ENCODE data around the gene RHBDF2. TPM values are rescaled to one million over a fixed set of nuclear protein-coding genes. Genes with fewer than 3 reads are reported as not detected.
A peak's percentile ranks its signal among the peaks of the same experiment; 100 is the strongest.
"Not testable (repeated sequence)": the region's sequence is repeated elsewhere in the genome, so short reads cannot be mapped to it uniquely, and the experiment has no call there.

RHBDF2 gene
- total RNA-seq, 4 donors from 2014 or later = 27.0 to 38.5 (median 33.7) TPM

DNA sequence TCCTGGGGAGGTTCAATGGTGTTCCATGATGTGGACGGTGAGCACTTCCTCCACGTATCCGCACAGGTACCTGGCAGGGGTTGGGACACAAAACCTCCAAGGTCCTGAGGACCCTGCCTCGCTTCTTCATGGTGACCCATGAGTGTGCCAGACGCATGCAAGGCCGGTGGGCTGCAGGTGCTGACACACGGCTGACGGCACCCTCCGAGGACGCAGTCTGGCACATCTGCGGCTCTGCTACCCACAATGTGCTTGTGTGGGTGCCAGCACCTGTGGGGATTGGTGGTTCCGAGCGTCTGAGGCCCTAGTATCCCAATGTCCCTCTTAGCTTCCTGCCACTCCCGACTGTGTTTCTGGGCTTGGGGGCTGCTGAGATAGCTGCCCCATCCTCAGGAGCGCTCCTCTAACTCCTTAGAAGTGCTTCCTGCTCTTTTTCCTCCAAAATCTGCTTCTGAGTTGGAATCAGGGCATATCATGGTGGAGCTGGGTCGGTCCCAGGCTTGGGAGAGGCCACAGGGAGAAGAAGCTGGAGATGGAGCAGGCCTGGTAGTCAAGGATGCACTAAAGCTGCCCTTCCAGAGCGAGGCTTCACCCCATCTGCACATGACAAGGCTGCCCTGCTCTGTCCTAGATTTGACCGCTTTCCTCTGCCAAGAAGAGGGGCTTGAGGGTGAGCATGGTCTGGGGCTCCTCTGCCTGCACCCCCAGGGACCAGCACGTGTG is 34.7 kb upstream of the RHBDF2 start:
- Histone ChIP-seq H3K4me1 (peaks cover 19 to 77% (median 27%) of the 10 kb centered on the region in 3 donors), H3K4me3 (peak overlapping the region in 1 of 4 donors; percentile 67), H3K9me3 (no peaks in the 10 kb centered on the region), H3K36me3 (no peaks in the 10 kb centered on the region), H3K27me3 (peaks cover 0 to 47% (median 3%) of the 10 kb centered on the region in 4 donors), H3K27ac (peak overlapping the region; percentile 32 to 87 (median 70))
- intact Hi-C loops (cut with DNase I) = no loop called here
- DNase-seq = no peak
- TF ChIP-seq CTCF (IDR thresholded peaks at IDR 0.05) (no peak), POLR2A (IDR thresholded peaks at IDR 0.05) (no peak)
- 72 to 87% methylated on average over 5 to 8 of the region's 19 CpGs for WGBS, 2 donors

GRCh38 chr17:76534831-76535732 is 33.9 kb upstream of the RHBDF2 start:
- no peak for DNase-seq
- 69 to 90% methylated on average over 2 of the region's 7 CpGs for WGBS, 2 donors
- H3K4me1 ChIP-seq = peaks cover 22 to 77% (median 28%) of the 10 kb centered on the region in 3 donors
- H3K27me3 ChIP-seq = peaks cover 0 to 44% (median 3%) of the 10 kb centered on the region in 4 donors
- intact Hi-C loops (cut with DNase I) = no loop called here
- H3K4me3 ChIP-seq = no peak overlapping the region
- peak overlapping the region; percentile 10 to 57 (median 32) for H3K27ac ChIP-seq
- no peaks in the 10 kb centered on the region for H3K36me3 ChIP-seq
- no peak for TF ChIP-seq POLR2A (IDR thresholded peaks at IDR 0.05)
- TF ChIP-seq CTCF (IDR thresholded peaks at IDR 0.05) = no peak
- no peaks in the 10 kb centered on the region for H3K9me3 ChIP-seq

- H3K27me3 ChIP-seq = peaks cover 0 to 32% (median 3%) of the 10 kb centered on the region in 4 donors
- H3K27ac ChIP-seq; H3K4me3 ChIP-seq; DNase-seq; H3K9me3 ChIP-seq; intact Hi-C loops (cut with DNase I); H3K36me3 ChIP-seq: not testable (repeated sequence)
- WGBS, 2 donors = 85 to 95% methylated on average over 7 to 9 of the region's 9 CpGs
- H3K4me1 ChIP-seq = peaks cover 34 to 77% (median 39%) of the 10 kb centered on the region in 3 donors
These were observed 32.6 kb upstream of the RHBDF2 start for GRCh38 chr17:76533640-76534359.

DNA sequence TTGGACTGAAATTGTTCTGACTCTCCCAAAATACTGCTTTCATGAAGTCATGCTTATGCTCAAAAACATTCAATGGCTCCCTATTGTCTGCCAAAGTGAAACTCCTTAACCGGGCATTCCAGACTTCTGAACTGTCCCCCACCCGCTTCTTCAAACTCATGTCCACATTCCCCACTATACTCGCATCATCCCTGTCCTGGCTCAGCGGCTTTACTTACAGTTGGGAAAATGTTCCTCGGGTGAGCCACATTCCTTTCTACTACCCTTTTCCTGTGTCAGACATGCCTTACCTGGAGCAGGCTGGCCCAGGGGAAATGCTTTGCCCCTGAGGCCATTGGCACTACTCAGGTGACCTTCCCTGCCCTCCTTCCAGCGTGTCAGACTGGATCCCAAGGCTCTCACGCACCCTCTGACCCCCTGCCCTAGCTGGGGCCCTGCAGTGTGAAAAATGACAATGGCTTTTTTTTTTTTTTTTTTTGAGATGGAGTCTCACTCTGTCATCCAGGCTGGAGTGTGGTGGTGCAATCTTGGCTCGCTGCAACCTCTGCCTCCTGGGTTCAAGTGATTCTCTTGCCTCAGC is 30.9 kb upstream of the RHBDF2 start:
- Histone ChIP-seq H3K36me3 (no peaks in the 10 kb centered on the region), H3K27ac (peak overlapping the region in 3 of 4 donors; percentile 87 to 96 (median 89)), H3K9me3 (no peaks in the 10 kb centered on the region), H3K4me1 (peaks cover 42 to 79% (median 53%) of the 10 kb centered on the region in 3 donors), H3K27me3 (peaks cover 0 to 17% (median 3%) of the 10 kb centered on the region in 4 donors), H3K4me3 (no peak overlapping the region)
- TF ChIP-seq POLR2A (IDR thresholded peaks at IDR 0.05) = no peak
- no peak for TF ChIP-seq CTCF (IDR thresholded peaks at IDR 0.05)
- intact Hi-C loops (cut with DNase I) = no loop called here
- no peak for DNase-seq
- WGBS, 2 donors = 56 to 61% methylated on average over 7 to 8 of the region's 8 CpGs

DNA sequence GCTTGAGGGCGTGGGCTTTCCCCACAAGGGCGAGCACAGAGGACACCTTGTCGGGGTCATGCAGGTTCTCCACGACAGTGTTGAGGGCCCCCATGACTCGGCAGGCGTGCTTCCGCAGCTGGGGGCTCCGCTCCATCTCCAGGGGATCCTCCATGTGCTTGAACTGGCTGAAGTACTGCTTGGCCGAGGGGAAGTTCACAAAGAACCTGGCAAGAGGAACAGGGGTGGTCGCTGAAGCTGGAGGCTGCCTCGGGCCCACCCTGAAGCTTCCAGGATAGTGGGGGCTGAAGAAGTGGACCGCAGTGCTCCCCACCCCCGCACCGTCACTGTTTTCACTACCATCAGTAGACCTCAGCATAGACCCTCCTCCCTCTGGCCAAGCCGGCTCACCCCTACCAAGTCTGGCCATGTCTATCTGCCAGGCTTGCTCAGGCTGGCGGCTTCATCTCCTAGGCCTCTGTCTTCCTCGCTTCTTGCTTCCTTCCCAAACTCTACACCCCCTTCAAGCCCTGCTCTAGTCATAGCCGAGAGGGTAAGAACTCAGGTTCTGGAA is 30.3 kb upstream of the RHBDF2 start:
- H3K4me3 ChIP-seq = no peak overlapping the region
- intact Hi-C loops (cut with DNase I) = no loop called here
- TF ChIP-seq CTCF (IDR thresholded peaks at IDR 0.05) (no peak), POLR2A (IDR thresholded peaks at IDR 0.05) (no peak)
- H3K27ac ChIP-seq = peak overlapping the region; percentile 68 to 96 (median 88)
- no peaks in the 10 kb centered on the region for H3K9me3 ChIP-seq
- DNase-seq = no peak
- peaks cover 43 to 80% (median 55%) of the 10 kb centered on the region in 3 donors for H3K4me1 ChIP-seq
- no peaks in the 10 kb centered on the region for H3K36me3 ChIP-seq
- 75 to 87% methylated on average over 6 to 7 of the region's 18 CpGs for WGBS, 2 donors
- H3K27me3 ChIP-seq = peaks cover 0 to 11% (median 0%) of the 10 kb centered on the region in 4 donors
